Measurements from ENCODE around the gene ETNK2.
A peak's percentile ranks its signal among the peaks of the same experiment; 100 is the strongest.
"Not testable (repeated sequence)": the region's sequence is repeated elsewhere in the genome, so short reads cannot be mapped to it uniquely, and the experiment has no call there.

Gene ETNK2

GRCh38 chr1:204105131-204105515 is 46.7 kb downstream of the ETNK2 start:
- no peak for DNase-seq (ENCODE audit: low read depth)

DNA sequence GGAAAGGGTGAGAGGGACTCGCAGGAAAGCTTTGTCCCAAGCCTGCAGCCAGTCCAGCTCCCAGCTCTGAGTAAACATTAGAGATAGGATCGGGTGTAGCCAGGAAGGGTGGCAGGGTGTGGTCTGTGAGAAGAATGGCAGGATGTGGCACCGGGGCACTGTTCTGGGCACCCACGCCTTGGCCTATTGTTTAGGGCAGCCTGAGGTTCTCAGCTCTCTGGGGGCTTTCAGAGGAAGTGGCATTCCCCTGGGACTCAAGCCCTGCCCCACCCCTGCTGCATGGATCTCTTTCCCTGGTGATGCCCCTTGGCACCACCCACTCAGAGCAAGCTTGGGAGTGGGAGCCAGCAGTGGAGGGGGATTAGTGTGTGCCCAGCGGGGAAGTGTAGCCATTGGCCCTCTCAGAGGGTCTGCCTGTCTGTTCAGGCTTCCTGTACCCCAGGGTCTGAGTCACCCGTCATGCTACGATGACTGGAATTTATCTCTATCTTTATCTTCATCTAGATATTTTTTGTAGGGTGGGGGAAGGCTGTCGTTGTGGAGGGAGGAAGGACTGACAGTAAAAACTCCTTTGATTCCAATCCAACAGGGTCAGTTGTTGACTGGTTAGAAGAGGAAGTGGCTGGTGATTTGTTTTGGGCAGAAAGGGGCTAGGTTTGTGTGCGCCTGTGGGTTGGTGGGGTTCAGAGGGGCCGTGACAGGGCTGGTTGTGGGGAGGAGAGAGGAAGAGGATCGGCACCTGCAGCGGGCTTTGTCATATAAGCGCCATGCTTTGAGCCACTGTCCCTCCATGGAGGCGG is 47.3 kb downstream of the ETNK2 start:
- peak; percentile 39 for DNase-seq (ENCODE audit: low read depth)
- TF ChIP-seq CTCF (conservative IDR thresholded peaks at IDR 0.05; ENCODE audit: low read depth, low read length) = no peak
- H3K4me3 ChIP-seq (ENCODE audit: low read depth, low read length) = no peak overlapping the region

More at GRCh38 chr1:204105131-204105515, 46.7 kb downstream of the ETNK2 start:
- TF ChIP-seq CTCF (conservative IDR thresholded peaks at IDR 0.05; ENCODE audit: low read depth, low read length) = no peak
- H3K4me3 ChIP-seq (ENCODE audit: low read depth, low read length) = no peak overlapping the region

- peak; percentile 45 for DNase-seq (ENCODE audit: low read depth)
- H3K4me3 ChIP-seq (ENCODE audit: low read depth, low read length) = no peak overlapping the region
Measured at GRCh38 chr1:204103431-204103741, 48.5 kb downstream of the ETNK2 start.

GRCh38 chr1:204102739-204103430 is 49.0 kb downstream of the ETNK2 start:
- no peak for TF ChIP-seq CTCF (conservative IDR thresholded peaks at IDR 0.05; ENCODE audit: low read depth, low read length)
- peak; percentile 46 for DNase-seq (ENCODE audit: low read depth)
- H3K4me3 ChIP-seq (ENCODE audit: low read depth, low read length) = no peak overlapping the region

More at GRCh38 chr1:204103431-204103741, 48.5 kb downstream of the ETNK2 start:
- no peak for TF ChIP-seq CTCF (conservative IDR thresholded peaks at IDR 0.05; ENCODE audit: low read depth, low read length)

- H3K4me3 ChIP-seq (ENCODE audit: low read depth, low read length) = no peak overlapping the region
- no peak for TF ChIP-seq CTCF (conservative IDR thresholded peaks at IDR 0.05; ENCODE audit: low read depth, low read length)
- no peak for DNase-seq (ENCODE audit: low read depth)
Measured at GRCh38 chr1:204102029-204102611, 49.7 kb downstream of the ETNK2 start.

DNA sequence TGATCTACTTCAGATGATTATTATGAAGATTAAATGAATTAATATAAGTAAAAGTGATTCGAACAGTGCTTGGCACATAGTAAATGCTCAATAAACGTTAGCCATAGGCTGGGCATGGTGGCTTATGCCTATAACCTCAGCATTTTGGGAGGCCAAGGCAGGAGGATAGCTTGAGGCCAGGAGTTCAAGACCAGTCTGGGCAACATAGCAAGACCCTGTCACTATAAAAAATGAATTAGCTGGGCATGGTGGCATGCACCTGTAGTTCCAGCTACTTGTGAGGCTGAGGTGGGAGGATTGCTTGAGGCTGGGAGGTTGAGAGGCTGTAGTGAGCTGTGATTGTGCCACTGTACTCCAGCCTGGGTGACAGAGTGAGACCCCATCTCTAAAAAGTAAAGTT is 52.1 kb downstream of the ETNK2 start:
- not testable (repeated sequence) for DNase-seq (ENCODE audit: low read depth); H3K4me3 ChIP-seq (ENCODE audit: low read depth, low read length)

- TF ChIP-seq CTCF (conservative IDR thresholded peaks at IDR 0.05; ENCODE audit: low read depth, low read length) = no peak
- DNase-seq (ENCODE audit: low read depth) = no peak
- no peak overlapping the region for H3K4me3 ChIP-seq (ENCODE audit: low read depth, low read length)
Measured at GRCh38 chr1:204098683-204099082, 53.2 kb downstream of the ETNK2 start.

Data from choroid plexus epithelial cell (primary cell).